GM06990 (cell line): ENCODE measurements around the gene PADI6.
A peak's percentile ranks its signal among the peaks of the same experiment; 100 is the strongest.
"Not testable (repeated sequence)": the region's sequence is repeated elsewhere in the genome, so short reads cannot be mapped to it uniquely, and the experiment has no call there.

Experiments used
- DNase-seq: peaks from one replicate; pipeline ENCODE4 v3.0.0-alpha.2; 2011; ENCODE audit not compliant: insufficient read length; ENCODE audit errors: extremely low read depth
- H3K27me3 ChIP-seq: replicated peaks from 2 replicates; pipeline ENCODE4 v1.6.0; 2011; ENCODE audit warnings: low read length; ENCODE audit not compliant: control insufficient read depth, insufficient read depth
- H3K36me3 ChIP-seq: 2 replicates; pipeline ENCODE4 v1.5.1; 2011; ENCODE audit warnings: low read length; ENCODE audit not compliant: control insufficient read depth, insufficient read depth
- H3K4me3 ChIP-seq: replicated peaks from 2 replicates; pipeline ENCODE4 v1.5.1; 2011; ENCODE audit warnings: low read depth, mild to moderate bottlenecking, control low read depth, low read length
- CTCF ChIP-seq: IDR thresholded peaks from 2 replicates; pipeline ENCODE4 v1.5.1; 2011; ENCODE audit warnings: low read length, control low read depth, mild to moderate bottlenecking, inconsistent platforms; ENCODE audit not compliant: insufficient read depth, poor library complexity, severe bottlenecking

The PADI6 gene

GRCh38 chr1:17335821-17336710 is 35.9 kb upstream of the PADI6 start:
- DNase-seq: no peak
- TF ChIP-seq CTCF: peak; percentile 86
- H3K36me3 ChIP-seq: no peaks in the 10 kb centered on the region
- no peaks in the 10 kb centered on the region; the same call in none of the 2 replicates for H3K27me3 ChIP-seq
- H3K4me3 ChIP-seq: no peak overlapping the region

DNA sequence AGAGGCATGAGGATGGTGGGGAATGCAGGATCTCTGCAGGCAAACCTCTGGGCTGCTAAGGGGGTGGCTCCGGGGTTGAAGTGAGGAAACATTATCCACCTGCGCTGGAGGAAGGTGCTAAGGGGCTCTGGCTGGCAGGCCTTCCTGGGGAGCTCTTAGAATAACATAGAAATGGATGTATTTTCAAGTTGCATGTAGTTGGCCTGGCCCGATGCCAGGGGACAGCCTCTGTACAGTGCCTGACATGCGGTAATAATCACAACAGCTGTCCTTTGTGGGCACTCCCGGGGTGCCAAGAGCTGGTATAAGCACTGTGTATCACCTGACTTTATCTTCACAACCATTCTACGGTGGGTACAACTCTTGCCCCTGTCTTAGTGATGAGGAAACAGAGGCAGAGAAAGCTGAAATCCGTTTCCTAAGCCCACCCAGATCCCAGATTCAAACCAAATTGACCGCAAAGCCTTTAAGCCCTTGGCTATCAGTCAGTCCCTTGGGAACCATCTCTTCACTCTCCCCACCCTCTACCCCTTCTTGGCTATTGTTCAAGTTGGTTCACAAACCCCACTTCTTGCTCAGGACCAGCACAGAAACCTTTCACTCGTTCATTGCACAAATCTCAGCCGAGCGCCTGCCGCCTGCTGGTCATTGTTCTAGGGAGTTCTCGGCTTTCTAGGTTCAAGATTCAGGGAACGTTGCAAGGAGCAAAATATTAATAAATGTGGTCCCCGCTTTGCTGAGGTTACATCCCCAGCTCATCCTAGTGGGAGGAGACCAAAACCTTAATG is 33.1 kb upstream of the PADI6 start:
- TF ChIP-seq CTCF: no peak
- no peak overlapping the region for H3K4me3 ChIP-seq
- DNase-seq: no peak
- H3K36me3 ChIP-seq: no peaks in the 10 kb centered on the region
- no peaks in the 10 kb centered on the region; the same call in none of the 2 replicates for H3K27me3 ChIP-seq

DNA sequence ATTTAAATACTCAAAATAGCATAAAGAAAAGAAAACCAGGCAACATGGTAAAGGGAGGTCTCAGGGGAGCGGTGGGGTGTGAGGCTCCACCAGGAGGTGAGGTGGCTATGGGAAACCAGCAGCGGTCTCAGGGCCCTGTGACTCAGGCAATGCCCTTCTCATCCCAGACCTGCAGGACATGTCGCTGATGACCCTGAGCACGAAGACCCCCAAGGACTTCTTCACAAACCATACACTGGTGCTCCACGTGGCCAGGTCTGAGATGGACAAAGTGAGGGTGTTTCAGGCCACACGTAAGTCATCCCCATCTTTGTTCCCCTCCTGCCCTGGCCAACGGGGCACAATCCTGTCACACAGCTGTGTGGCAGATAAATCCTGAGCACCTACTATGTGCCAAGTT is 32.5 kb upstream of the PADI6 start:
- TF ChIP-seq CTCF: no peak
- H3K36me3 ChIP-seq: no peaks in the 10 kb centered on the region
- H3K4me3 ChIP-seq: no peak overlapping the region
- no peak for DNase-seq
- H3K27me3 ChIP-seq: no peaks in the 10 kb centered on the region; the same call in none of the 2 replicates

DNA sequence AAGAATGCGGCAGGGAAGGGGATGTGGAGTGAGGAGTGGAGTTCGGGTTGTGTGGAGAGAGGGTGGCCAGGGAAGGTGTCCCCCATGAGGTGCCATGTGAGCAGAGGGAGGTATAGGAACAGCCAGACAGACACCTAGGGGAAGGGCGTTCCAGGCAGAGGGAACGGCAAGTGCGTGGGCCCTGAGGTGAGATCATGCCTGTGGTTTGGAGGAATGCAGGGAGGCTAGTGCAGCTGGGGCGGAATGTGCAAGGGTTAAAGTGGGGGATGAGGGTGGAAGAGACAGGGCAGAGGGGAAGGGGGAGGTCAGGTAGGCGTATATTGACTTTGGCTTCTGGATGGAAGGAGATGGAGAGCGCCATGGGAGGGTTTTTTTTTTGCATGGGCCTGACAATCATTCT is 31.6 kb upstream of the PADI6 start:
- no peak for TF ChIP-seq CTCF
- H3K36me3 ChIP-seq: no peaks in the 10 kb centered on the region
- no peak overlapping the region for H3K4me3 ChIP-seq
- DNase-seq: no peak
- H3K27me3 ChIP-seq: no peaks in the 10 kb centered on the region; the same call in none of the 2 replicates

- TF ChIP-seq CTCF: no peak
- H3K27me3 ChIP-seq: no peaks in the 10 kb centered on the region; the same call in none of the 2 replicates
- DNase-seq: no peak
Observed at GRCh38 chr1:17342014-17342441, 30.0 kb upstream of the PADI6 start.

GRCh38 chr1:17345506-17345905 is 26.5 kb upstream of the PADI6 start:
- not testable (repeated sequence) for H3K4me3 ChIP-seq, H3K36me3 ChIP-seq, DNase-seq, H3K27me3 ChIP-seq

More at GRCh38 chr1:17342014-17342441, 30.0 kb upstream of the PADI6 start:
- Histone ChIP-seq H3K4me3 (no peak overlapping the region), H3K36me3 (no peaks in the 10 kb centered on the region)
